HPDE6-E6E7 (cell line): ENCODE results near the gene GYPC.
"Not testable (repeated sequence)": the region's sequence is repeated elsewhere in the genome, so short reads cannot be mapped to it uniquely, and the experiment has no call there.

Source experiments
- DNase-seq: peaks from one replicate; pipeline ENCODE4 v3.0.0; 2011; ENCODE audit warnings: missing footprints; ENCODE audit errors: extremely low spot score

Gene GYPC, protein sequence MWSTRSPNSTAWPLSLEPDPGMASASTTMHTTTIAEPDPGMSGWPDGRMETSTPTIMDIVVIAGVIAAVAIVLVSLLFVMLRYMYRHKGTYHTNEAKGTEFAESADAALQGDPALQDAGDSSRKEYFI

DNA sequence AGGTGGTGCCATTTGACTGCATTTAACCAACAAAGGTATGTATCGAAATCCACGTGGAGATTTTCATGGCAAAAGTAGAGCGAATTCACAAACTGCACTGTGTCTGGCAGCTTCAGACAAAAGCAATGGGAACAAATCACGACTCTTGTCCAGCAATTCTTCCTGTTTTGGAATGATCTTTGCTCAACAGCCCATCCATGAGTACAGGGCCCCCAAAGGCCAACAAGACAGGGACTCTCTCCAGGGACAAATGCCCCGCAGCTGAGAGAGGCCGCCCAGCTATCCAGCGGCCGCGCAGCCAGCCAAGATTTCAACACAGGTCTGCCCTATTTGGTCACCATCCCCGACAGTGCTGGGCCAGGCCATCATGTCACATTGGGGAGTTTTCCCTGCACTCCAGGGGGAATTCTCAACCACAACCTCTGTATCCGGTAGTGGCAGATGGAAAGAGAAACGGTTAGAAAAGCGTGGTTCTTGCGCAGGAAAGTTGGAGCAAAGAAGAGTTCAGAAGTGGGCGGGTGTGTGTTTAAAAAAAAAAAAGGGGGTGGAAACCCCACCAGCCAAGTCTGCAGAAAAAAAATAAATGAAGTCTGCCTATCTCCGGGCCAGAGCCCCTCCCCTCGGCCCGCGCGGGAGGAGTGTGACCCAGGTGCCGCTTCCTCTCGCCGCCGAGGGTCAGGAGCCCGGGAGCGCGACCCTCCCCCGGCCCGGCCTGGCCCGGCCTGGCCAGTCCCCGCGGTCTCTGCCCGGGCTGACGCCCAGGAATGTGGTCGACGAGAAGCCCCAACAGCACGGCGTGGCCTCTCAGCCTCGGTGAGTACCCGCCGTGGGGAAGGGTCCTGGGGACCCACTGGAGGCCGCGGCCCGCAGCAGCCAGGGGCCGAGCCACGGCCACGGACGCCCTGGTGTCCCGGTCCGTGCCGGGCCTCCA is at the start of gene GYPC:
Gene GYPC (plus strand): TSS at position 659 of the 931 bp plus-strand sequence. CDS start 106 bp downstream, at position 765.
- no peak for DNase-seq

DNA sequence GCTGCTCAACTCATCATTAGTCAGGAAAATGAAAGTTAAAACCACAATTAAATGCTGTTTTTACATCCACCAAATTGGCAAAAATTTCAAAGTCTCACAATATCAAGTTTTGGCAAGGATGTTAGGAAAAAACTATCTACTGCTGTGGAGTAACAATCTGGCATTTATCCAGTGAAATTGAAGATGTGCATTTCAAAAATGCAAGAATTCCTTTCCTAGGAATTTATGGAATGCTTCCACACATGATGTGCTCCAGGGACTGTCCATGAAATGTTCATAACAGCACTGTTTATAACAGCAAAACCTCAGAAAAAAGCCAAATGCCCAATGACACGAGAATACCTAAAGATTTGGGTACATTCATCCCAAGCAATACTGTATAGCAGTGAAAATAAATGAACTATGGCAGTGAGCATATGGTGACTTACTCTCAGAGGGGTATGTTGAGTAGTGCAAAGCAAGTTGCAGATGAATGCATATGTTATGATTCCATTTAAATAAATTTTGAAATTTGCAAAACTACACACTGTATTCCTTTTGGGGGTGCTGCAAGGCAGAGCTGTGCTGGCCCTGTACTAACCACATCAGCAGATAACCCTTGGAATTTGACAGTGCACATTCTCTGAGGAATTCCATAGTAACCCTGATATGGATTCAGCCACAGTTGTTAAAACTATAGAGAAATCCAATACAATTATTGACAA is 41.3 kb upstream of the GYPC start:
- DNase-seq, result no peak

DNA sequence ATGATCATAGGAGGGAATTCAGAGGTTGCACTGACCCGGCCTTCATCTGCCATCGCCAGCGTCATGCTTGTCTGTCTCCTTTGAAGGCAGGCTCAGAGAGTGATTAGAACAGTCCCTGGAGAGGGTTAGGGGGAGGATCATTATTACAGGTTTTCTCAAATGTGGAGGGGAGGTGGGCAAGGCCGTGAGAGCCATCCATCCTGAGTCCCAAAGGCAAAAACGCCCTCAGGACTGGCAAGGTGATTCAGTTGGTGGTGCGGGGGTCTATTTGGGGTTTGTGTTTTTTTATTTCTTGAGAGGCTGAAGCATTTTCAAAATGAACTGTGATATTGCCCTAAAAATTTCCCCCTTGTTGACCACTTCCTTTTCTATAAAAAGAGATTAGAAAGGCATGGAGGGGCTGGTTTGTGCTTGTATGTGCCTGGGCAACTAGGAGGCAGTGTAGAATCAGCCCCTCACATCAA is 39.3 kb upstream of the GYPC start:
- DNase-seq, result no peak

DNA sequence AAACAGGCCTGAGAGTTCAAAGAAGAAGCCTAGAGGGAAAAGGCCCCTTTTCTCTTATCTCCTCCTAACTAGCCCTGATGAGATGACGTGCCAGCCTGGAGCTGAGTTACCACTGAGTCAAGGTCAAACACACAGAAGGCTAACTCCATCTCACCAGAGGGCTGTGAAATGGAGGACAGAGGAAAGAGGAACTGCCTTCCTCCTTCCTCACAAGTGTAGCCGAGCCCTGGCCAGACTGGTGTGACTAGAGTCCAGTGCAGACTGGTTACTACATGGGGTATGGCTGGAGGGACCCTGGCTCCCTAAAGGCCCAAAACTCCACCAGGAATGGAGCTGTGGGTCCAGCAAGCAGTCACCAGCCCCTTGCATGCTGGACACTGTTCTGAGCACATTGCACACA is 35.7 kb upstream of the GYPC start:
- DNase-seq, result no peak

DNA sequence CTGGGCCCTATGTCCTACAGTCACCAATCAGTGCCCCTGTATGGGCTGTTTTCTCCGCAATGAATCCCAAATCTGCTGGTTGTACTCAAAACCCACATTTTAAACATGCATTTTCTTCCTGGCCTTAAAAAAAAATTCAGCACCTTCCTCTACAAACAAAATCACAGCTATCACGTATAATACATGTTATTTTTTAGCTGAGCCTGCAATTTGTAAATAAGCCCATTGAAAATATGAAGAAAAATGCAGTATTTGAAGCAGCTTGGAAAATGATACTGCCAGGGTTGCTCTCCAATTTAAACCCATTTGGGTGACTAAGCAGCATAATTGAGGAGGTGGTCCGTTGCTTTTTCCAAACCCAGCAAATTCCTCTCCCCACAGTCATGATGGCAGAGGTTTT is 33.0 kb upstream of the GYPC start:
- no peak for DNase-seq

DNA sequence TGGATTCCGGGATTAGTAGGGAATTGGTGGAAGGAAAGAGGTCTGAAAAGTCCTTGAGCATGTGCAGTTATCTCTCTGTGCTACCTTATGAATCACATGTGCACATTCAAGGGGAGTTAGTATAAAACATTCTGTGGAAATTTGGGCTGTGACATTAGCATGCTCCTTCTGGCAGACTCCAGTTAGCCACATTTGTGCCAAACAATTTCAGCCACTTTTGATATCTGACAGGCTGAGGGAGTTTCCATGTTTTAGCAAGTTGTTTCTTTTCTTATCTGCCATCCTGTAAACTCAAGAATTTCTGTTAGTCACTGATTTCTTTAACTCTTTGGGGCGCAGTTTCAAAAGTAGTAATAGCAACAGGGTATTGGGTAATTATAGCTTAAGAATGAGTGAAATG is 28.3 kb upstream of the GYPC start:
- DNase-seq, result no peak

DNA sequence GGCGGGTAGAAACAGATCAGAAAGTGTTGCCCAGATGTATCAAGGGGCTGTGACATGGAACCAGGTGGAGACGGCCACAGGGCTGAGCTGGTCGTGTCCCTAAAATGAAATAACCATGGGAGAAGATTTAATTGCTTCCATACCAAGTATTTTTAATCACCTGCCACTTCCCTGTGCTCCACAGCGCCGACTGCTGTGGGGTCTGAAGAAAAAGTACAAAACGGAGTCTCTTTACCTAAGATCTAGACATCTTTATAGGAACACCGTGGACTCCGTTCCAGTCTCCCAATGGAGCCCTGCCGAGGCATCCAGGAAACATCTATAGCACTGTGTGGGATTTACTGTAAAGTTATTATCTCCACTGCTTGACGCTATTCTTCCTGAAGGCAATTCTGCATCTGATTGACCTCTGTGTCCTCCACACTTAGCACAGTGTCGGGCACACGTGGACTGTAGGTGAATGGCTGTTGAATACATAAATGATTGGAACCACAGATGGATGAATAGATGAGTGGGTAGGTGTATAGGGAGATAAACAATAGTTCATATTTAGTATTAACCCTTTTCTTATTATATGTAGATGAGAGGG is 21.6 kb upstream of the GYPC start:
- no peak for DNase-seq

DNA sequence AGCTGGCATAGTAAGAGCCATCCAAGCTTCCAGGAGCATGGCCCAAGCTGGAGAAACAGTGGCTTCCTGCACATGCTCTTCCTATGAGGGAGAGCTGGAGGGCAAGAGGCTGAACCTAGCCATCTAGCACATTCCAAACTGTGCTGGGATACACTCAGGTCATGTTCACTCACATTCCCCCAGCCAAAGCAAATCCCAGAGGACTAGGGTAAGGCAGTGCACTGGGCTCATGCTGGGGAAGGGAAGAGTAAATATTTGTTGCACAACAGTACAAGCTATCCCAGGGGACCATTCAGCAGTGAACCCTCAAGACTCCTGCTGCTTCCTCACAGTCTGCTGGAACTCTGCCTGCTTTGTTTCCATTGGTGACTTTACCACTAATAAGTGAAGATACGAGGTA is 20.7 kb upstream of the GYPC start:
- no peak for DNase-seq

DNA sequence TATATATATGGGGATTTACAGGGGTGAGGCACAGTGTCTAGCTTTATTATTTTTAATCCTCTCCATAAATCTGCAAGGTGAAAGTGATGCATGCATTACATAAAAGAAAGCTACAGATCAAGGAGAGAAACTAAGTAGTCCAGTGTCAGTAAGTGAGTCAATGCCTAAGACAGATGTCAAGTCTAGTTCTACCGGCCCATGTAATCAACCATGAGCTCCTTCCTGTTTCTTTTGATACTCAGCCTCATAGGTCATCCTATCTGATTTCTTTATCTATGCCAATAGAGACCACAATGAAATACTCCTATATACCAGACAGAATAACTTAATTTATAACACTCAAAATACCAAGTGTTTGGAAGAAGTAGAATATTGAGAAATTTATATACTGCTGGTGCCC is 20.2 kb upstream of the GYPC start:
- no peak for DNase-seq

DNA sequence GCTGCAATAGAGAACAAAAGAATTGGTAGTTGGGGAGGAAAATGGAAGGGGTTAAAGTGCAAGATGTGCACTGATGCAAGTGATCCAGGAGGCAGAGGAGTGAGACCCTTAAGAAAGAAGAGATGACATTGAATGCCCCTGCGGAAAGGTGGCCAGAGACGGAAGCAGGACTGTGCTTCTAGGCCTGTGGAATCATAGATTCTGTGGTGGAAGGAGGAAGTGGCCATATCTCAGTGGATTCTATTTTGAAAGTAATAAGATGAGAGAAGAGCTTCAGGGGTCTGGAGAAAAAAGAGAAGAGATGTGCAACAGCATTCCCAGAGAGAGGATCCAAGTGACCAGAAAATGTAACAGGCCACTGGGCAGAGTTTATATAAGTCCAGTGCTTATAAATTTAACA is 18.6 kb upstream of the GYPC start:
- DNase-seq, result no peak

DNA sequence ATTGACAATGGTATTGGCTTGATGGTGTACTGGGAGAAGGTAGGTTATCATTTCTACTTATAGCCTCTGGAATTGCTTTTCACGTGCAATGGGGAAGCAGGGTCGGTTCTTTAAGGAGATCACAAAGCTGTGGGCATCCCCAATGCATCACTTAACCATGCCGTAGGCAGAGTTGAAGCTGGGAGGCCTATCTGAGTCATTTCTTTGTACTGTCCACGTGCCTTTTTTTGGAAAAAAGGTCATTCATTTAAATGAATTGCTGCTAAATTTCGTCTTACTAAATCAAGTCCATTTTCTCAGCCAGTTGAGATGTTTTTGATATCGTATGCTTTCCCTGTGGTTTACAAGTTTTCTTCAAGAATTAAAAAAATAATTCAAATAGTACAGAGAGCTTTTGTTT is 17.2 kb upstream of the GYPC start:
- DNase-seq, result no peak

DNA sequence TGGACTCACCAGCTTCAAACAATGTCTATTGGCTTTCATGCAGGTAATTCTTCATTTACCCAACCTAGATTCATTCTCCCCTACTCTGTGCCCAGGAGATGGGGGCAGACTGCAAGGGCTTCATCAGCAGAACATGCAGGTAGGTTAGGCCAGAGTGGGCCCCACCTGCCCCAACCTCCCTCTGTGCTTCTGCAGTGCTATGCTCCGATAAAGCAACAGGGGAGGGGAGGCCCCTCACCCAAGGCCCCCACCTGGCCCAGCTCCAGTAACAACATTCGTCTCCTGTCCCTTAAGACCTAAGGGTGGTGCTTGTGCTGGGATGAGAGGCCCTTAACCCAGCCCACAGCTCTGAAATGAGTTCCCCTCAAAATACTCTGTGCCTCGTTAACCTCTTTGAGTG is 16.7 kb upstream of the GYPC start:
- DNase-seq, result no peak

DNA sequence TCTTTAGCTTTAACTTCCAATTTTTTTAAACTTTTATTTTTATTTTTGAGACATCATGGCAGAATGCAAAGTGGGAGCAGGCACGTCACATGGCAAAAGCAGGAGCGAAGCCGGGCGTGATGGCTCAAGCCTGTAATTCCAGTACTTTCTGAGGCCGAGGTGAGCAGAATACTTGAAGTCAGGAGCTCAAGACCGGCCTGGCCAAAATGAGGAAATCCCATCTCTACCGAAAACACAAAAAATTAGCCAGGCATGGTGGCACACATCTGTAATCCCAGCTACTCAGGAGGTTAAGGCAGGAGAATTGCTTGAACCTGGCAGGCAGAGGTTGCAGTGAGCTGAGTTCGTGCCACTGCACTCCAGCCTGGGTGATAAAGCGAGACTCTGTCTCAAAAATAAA is 14.7 kb upstream of the GYPC start:
- not testable (repeated sequence) for DNase-seq

DNA sequence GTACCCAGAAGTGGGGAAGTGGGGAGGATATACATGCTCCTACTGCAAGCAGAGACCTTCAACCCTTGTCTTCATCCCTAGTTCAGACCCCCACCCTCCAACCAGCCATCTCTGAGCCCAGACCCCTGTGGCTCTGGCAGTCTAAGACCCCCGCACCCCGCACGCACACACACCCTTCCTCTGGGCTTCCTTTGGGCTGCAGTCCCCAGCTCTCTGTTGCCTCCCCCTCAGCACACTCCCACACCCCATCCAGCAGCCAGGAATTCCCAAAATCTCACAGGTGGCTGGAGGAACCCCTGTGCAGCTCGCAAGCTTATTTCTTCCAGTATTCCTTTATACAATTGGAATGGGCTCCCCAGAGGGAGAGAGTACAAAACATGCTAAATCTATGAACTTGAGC is 13.9 kb upstream of the GYPC start:
- DNase-seq, result no peak

DNA sequence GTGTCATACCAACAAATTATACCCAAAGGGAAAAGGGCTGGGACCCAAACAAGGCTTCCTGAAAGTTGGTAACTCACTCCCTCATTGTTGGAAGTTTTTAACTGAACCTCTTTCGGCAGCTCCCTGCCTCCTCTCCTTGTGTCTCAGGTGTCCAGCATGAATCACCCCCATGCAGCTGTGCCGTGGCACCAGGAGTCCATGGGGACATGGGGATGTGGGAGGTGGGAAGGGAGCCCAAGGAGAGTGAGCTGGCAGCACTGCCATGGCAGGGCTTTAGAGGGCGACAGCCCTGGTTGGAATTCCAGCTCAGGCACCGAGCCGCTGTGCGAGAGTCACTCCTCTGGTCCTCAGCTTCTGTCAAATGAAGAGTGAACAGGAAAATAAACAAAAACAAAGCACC is 12.5 kb upstream of the GYPC start:
- no peak for DNase-seq

DNA sequence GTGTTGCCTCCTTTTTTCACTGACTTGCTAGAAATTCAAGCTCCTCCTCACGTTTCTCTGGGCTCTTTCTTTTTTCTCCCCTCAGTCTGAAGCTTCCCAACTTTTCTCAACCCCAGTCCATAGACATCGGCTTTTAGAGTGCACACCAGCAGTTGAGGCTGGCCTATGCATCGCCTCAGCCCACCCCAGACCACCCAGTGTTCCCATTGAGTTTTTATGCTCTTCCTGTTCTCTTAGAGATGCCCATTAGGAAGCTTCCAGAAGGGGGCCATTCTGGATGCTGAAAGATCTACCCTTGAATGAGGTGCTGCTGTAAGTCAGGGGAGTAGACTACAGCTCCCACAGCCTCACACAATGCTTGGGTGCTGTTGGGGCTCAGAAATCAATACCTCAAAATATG is 12.0 kb upstream of the GYPC start:
- no peak for DNase-seq

DNA sequence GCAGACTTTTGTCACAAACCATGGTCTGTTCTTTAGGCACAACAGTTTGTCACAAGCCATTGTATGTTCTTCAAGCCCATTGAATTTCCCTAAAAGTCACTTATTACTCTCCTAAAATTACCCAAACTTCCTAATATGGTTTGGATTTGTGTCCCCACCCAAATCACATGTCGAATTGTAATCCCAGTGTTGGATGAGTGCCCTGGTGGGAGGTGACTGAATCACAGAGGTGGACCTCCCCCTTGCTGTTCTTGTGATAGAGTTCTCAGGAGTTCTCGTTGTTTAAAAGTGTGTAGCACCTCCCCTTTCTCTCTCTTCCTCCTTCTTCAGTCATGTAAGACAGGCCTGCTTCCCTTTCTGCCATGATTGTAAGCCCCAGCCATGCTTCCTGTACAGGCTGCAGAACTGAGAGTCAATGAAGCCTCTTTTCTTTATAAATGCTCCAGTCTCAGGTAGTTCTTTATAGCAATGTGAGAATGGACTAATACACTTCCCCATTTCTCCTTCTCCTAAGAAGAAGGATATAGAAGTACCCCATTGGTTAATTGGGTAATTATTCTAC is 11.2 kb upstream of the GYPC start:
- DNase-seq, result no peak

DNA sequence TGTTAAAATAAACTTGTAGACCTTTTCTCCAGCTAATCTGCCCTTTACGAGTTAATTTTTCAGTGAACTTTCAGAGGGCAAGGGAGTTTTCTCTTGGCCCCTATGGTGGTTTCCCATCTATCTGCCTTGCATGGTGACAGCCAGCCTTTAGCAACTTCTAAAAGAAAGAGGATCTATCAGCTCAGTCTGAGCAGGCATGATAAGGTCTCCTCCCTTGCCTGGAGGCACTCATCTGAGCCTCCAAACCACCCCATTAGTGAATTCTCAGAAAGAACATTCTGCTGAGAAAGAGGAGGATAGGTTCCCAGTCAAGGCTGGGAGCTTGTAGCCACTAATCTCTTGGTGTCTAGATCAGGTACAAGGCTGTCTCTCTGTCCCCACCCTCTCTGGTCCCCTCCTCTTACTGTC is 10.7 kb upstream of the GYPC start:
- DNase-seq, result no peak

DNA sequence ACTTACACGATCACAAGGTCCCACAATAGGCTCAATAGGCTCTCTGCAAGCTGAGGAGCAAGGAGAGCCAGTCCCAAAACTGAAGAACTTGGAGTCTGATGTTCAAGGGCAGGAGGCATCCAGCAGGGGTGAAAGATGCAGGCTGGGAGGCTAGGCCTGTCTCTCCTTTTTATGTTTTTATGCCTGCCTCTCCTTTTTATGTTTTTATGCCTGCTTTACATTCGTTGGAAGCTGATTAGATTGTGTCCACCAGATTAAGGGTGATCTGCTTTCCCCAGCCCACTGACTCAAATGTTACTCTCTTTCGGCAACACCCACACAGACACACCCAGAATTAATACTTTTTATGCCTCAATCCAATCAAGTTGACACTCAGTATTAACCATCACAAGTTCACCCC is 9.9 kb upstream of the GYPC start:
- no peak for DNase-seq

DNA sequence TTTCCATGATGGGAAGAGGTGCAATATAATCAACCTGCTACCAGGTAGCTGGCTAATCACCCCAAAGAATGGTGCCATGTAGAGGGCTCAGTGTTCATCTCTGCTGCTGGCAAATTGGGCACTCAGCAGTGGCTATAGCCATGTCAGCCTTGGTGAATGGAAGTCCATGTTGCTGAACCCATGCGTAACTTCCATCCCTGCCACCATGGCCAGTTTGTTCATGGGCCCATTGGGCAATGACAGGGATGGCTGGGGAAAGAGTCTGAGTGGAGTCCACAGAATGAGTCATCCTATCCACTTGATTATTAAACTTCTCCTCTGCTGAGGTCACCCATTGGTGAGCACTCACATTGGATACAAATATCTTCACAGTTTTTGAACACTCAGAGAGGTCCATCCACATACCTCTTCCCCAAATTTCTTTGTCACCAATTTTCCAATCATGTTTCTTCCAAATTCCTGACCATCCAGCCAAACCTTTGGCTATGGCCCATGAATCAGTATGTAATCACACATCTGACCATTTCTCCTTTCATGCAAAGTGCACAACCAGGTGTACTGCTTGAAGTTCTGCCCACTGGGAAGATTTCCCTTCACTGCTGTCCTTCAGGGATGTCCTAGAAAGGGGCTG is 8.1 kb upstream of the GYPC start:
- not testable (repeated sequence) for DNase-seq

DNA sequence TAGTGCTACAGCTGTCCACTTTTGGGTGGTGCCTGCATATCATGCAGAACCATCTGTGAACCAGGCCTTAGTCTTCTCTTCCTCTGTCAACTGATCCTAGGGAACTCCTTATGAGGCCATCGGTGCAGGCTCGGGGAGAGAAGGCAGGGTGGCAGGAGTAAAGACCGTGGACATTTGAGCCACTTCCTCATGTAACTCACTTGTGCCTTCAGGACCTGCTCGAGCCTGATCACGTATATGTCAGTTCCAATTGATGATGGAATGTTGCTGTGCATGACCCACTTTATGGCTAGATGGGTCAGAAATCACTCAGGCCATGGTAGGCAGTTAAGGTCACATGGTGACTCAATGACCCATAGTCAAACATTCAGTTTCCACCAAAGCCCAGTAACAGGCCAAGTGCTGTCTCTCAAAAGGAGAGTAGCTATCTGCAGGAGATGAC is 7.6 kb upstream of the GYPC start:
- DNase-seq, result not testable (repeated sequence)

DNA sequence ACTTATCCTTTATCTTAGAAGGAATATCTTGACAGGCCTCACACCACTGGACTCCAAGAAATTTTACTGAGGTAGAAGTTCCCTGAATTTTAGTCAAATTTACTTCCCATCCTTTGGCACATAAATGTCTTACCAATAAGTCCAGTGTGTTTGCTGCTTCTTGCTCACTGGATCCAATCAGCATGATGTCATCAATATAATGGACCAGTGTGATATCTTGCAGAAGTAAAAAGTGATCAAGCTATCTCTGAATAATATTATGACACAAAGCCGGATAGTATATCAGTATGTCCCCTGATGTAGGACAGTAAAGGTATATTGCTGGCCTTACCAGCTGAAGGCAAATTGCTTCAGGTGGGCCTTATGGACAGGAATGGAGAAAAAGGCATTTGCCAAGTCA is 6.9 kb upstream of the GYPC start:
- DNase-seq, result no peak
